ENCODE measurements around the gene HEMK1. TPM values are rescaled to one million over a fixed set of nuclear protein-coding genes. Genes with fewer than 3 reads are reported as not detected.

HEMK1 gene
- total RNA-seq, 1 donor from 2014 or later: 13.1 TPM

GRCh38 chr3:50628601-50629000 lies 59.3 kb downstream of the HEMK1 start:
- Histone ChIP-seq H3K27me3 (no peaks in the 10 kb centered on the region), H3K4me1 (no peaks in the 10 kb centered on the region)
- intact Hi-C loops (cut with DNase I): no loop called here

DNA sequence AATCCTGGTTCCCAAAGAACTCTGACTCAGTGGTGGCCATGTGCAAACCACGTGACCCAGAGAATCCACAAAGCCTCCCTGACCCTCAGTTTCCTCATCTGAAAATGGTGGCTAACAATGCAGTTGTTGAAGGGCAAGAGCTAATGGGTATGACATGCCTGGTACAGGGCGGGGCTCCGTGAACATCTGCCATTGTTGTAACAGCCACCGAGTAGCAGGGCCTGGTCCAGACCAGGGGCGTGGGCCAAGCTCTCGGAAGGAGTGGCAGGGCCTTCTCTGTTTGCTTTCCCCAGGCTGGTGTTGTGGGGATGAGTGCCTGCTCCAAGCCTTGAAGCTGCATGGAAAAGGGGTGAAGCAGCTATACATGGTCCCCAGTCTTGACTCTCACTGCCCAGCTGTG lies 61.1 kb downstream of the HEMK1 start:
- no peaks in the 10 kb centered on the region for H3K27me3 ChIP-seq
- no peak overlapping the region for H3K4me3 ChIP-seq
- H3K9me3 ChIP-seq: no peaks in the 10 kb centered on the region
- DNase-seq (ENCODE audit: low spot score in 2 of 2): no peak
- no peak overlapping the region for H3K27ac ChIP-seq
- TF ChIP-seq, protein P1, sequence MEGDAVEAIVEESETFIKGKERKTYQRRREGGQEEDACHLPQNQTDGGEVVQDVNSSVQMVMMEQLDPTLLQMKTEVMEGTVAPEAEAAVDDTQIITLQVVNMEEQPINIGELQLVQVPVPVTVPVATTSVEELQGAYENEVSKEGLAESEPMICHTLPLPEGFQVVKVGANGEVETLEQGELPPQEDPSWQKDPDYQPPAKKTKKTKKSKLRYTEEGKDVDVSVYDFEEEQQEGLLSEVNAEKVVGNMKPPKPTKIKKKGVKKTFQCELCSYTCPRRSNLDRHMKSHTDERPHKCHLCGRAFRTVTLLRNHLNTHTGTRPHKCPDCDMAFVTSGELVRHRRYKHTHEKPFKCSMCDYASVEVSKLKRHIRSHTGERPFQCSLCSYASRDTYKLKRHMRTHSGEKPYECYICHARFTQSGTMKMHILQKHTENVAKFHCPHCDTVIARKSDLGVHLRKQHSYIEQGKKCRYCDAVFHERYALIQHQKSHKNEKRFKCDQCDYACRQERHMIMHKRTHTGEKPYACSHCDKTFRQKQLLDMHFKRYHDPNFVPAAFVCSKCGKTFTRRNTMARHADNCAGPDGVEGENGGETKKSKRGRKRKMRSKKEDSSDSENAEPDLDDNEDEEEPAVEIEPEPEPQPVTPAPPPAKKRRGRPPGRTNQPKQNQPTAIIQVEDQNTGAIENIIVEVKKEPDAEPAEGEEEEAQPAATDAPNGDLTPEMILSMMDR (IDR thresholded peaks at IDR 0.05): no peak
- no peaks in the 10 kb centered on the region for H3K4me1 ChIP-seq
- intact Hi-C loops (cut with DNase I): no loop called here
- H3K36me3 ChIP-seq: no peaks in the 10 kb centered on the region

More at GRCh38 chr3:50628601-50629000, 59.3 kb downstream of the HEMK1 start:
- Histone ChIP-seq H3K4me3 (no peak overlapping the region), H3K9me3 (no peaks in the 10 kb centered on the region), H3K27ac (no peak overlapping the region), H3K36me3 (no peaks in the 10 kb centered on the region)
- TF ChIP-seq, protein P1 (IDR thresholded peaks at IDR 0.05): no peak
- no peak for DNase-seq (ENCODE audit: low spot score in 2 of 2)

GRCh38 chr3:50630877-50631276 lies 61.6 kb downstream of the HEMK1 start:
- H3K27ac ChIP-seq: no peak overlapping the region
- intact Hi-C loops (cut with DNase I): no loop called here

GRCh38 chr3:50632450-50632849 lies 63.1 kb downstream of the HEMK1 start:
- intact Hi-C loops (cut with DNase I): no loop called here
- DNase-seq (ENCODE audit: low spot score in 2 of 2): no peak
- TF ChIP-seq, protein P1 (IDR thresholded peaks at IDR 0.05): no peak
- Histone ChIP-seq H3K27ac (no peak overlapping the region), H3K36me3 (no peaks in the 10 kb centered on the region), H3K4me1 (no peaks in the 10 kb centered on the region), H3K27me3 (no peaks in the 10 kb centered on the region), H3K4me3 (no peak overlapping the region), H3K9me3 (no peaks in the 10 kb centered on the region)

More at GRCh38 chr3:50630877-50631276, 61.6 kb downstream of the HEMK1 start:
- TF ChIP-seq, protein P1 (IDR thresholded peaks at IDR 0.05): no peak
- no peak for DNase-seq (ENCODE audit: low spot score in 2 of 2)
- Histone ChIP-seq H3K4me3 (no peak overlapping the region), H3K36me3 (no peaks in the 10 kb centered on the region), H3K9me3 (no peaks in the 10 kb centered on the region), H3K27me3 (no peaks in the 10 kb centered on the region), H3K4me1 (no peaks in the 10 kb centered on the region)

DNA sequence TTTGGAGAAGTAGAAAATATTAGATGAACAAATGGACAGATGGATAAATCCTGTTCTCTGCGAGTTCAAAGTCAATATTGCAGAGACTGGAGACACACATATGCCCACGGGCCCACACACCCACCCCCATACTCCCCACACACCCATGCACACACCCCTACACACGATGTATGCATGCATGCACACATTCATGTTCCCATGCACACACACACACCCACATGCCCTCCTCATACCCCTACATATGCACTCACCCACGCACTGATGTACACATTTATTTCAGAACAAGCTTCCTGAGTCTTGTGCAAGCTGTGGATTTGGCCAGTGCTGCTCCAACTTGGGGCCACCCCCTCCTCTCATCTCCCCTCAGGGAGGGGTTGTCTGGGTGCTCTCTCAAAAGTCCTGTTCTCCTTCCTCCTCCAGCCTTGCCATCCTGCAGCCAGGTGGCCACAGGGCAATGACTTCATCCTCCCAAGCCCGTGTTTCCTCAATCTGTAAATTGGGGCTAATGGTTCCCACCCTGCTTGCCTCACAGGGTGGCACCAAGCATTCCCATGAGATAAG lies 64.0 kb downstream of the HEMK1 start:
- Histone ChIP-seq H3K4me3 (no peak overlapping the region), H3K36me3 (no peaks in the 10 kb centered on the region)

More for the DNA sequence above, 64.0 kb downstream of the HEMK1 start:
- DNase-seq (ENCODE audit: low spot score in 2 of 2): no peak
- Histone ChIP-seq H3K27me3 (no peaks in the 10 kb centered on the region), H3K4me1 (no peaks in the 10 kb centered on the region), H3K27ac (no peak overlapping the region), H3K9me3 (no peaks in the 10 kb centered on the region)
- intact Hi-C loops (cut with DNase I): no loop called here
- TF ChIP-seq, protein P1 (IDR thresholded peaks at IDR 0.05): no peak

Data from ascending aorta (tissue), 2 donors.